ENCODE measurements around the gene SNTA1.
"Not testable (repeated sequence)": the region's sequence is repeated elsewhere in the genome, so short reads cannot be mapped to it uniquely, and the experiment has no call there.

SNTA1 gene

GRCh38 chr20:33431797-33432381 lies 11.7 kb downstream of the SNTA1 start:
- no peak for TF ChIP-seq CTCF (conservative IDR thresholded peaks at IDR 0.05; ENCODE audit: low read depth, low read length)
- no peak overlapping the region for H3K27ac ChIP-seq
- H3K4me2 ChIP-seq, result no peak overlapping the region
- no peaks in the 10 kb centered on the region for H3K79me2 ChIP-seq (ENCODE audit: insufficient read depth, low read depth)
- no peak overlapping the region for H3K4me3 ChIP-seq (IDR thresholded peaks at IDR 0.05; ENCODE audit: insufficient read depth, low read depth, low read length)
- H3K9ac ChIP-seq, result no peak overlapping the region
- no peaks in the 10 kb centered on the region for H3K36me3 ChIP-seq (ENCODE audit: insufficient read depth)
- no peak overlapping the region for H2AFZ ChIP-seq (ENCODE audit: low read depth)
- H3K27me3 ChIP-seq (ENCODE audit: insufficient read depth, low read depth), result no peaks in the 10 kb centered on the region
- H4K20me1 ChIP-seq (ENCODE audit: insufficient read depth), result no peaks in the 10 kb centered on the region
- H3K4me1 ChIP-seq (ENCODE audit: low read depth, poor library complexity, severe bottlenecking), result no peaks in the 10 kb centered on the region

DNA sequence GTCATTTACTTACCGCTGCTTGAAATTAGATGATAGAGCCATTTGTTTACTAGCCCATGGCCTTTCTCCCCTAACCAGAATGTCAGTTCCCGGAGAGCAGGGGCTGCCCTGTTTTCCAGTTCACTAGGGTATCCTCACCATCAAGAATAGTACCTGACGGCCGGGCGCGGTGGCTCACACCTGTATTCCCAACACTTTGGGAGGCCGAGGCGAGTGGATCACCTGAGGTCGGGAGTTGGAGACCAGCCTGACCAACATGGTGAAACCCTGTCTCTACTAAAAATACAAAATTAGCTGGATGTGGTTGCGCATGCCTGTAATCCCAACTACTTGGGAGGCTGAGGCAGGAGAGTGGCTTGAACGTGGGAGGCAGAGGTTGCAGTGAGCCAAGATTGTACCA lies 19.7 kb downstream of the SNTA1 start:
- not testable (repeated sequence) for H3K27me3 ChIP-seq (ENCODE audit: insufficient read depth, low read depth); H3K27ac ChIP-seq; H3K4me1 ChIP-seq (ENCODE audit: low read depth, poor library complexity, severe bottlenecking); H3K9ac ChIP-seq; H3K4me2 ChIP-seq; H2AFZ ChIP-seq (ENCODE audit: low read depth); H3K36me3 ChIP-seq (ENCODE audit: insufficient read depth); H3K4me3 ChIP-seq (IDR thresholded peaks at IDR 0.05; ENCODE audit: insufficient read depth, low read depth, low read length); H3K79me2 ChIP-seq (ENCODE audit: insufficient read depth, low read depth); H4K20me1 ChIP-seq (ENCODE audit: insufficient read depth)

- Histone ChIP-seq H3K4me3 (IDR thresholded peaks at IDR 0.05; ENCODE audit: insufficient read depth, low read depth, low read length) (no peak overlapping the region), H3K27me3 (ENCODE audit: insufficient read depth, low read depth) (no peaks in the 10 kb centered on the region), H3K4me2 (no peak overlapping the region), H3K9ac (no peak overlapping the region), H4K20me1 (ENCODE audit: insufficient read depth) (no peaks in the 10 kb centered on the region), H3K4me1 (ENCODE audit: low read depth, poor library complexity, severe bottlenecking) (no peaks in the 10 kb centered on the region), H3K36me3 (ENCODE audit: insufficient read depth) (no peaks in the 10 kb centered on the region), H2AFZ (ENCODE audit: low read depth) (no peak overlapping the region), H3K79me2 (ENCODE audit: insufficient read depth, low read depth) (no peaks in the 10 kb centered on the region), H3K27ac (no peak overlapping the region)
- TF ChIP-seq CTCF (conservative IDR thresholded peaks at IDR 0.05; ENCODE audit: low read depth, low read length), result no peak
Observed at GRCh38 chr20:33423141-33423834, 20.3 kb downstream of the SNTA1 start.

- no peak overlapping the region for H3K27ac ChIP-seq
- no peak for TF ChIP-seq CTCF (conservative IDR thresholded peaks at IDR 0.05; ENCODE audit: low read depth, low read length)
- no peaks in the 10 kb centered on the region for H3K79me2 ChIP-seq (ENCODE audit: insufficient read depth, low read depth)
- no peaks in the 10 kb centered on the region for H3K4me1 ChIP-seq (ENCODE audit: low read depth, poor library complexity, severe bottlenecking)
- no peaks in the 10 kb centered on the region for H4K20me1 ChIP-seq (ENCODE audit: insufficient read depth)
- no peak overlapping the region for H3K9ac ChIP-seq
- H3K36me3 ChIP-seq (ENCODE audit: insufficient read depth), result no peaks in the 10 kb centered on the region
- no peak overlapping the region for H3K4me3 ChIP-seq (IDR thresholded peaks at IDR 0.05; ENCODE audit: insufficient read depth, low read depth, low read length)
- no peak overlapping the region for H2AFZ ChIP-seq (ENCODE audit: low read depth)
- no peak overlapping the region for H3K4me2 ChIP-seq
- no peaks in the 10 kb centered on the region for H3K27me3 ChIP-seq (ENCODE audit: insufficient read depth, low read depth)
Observed at GRCh38 chr20:33419140-33419974, 24.2 kb downstream of the SNTA1 start.
